HG03342 (cell line): ENCODE measurements around the gene SARM1.

Experiments
- ATAC-seq: cut with Tn5 transposase; IDR thresholded peaks from one replicate; pipeline ENCODE4 v1.9.1; 2021; ENCODE audit warnings: mild to moderate bottlenecking, moderate library complexity; ENCODE audit not compliant: unreplicated experiment

SARM1 gene

GRCh38 chr17:28340374-28340773, 31.1 kb upstream of the SARM1 start:
- ATAC-seq, result no peak

DNA sequence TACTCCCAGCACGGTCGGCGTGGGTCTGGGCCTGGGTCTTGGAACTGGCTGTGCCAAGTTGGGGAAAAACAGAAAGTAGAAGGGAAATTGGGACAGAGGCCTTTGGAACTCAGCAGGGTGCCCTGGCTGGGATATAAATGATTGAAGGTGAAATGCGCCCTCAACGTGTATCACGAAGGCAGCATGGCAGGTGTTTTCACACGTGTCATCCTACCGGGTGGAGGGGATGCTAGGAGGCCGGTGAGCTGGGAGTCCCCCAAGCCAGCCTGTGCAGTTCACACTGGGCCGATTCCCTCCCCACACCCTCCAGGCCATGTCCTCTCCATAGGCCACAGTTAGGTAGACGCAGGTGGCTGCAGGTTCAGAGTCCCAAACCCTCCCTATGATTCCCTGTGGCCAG, 30.0 kb upstream of the SARM1 start:
- ATAC-seq, result no peak

DNA sequence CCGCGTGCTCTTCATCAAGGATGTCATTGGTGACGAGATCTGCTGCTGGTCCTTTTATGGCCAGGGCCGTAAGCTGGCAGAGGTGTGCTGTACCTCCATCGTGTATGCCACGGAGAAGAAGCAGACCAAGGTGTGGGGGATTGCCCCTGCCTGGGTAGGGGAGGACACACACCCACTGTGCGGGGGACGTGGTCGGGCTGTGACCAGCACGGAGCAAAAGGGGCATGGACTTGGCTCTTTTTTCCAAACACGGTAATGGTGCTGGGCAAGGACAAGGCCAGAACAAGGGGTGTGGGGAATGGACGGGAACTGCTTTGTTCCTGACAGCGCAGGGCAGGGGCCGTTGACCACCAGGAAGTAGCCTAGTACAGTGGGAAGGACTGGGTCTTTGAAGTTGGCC, 29.2 kb upstream of the SARM1 start:
- ATAC-seq, result no peak

DNA sequence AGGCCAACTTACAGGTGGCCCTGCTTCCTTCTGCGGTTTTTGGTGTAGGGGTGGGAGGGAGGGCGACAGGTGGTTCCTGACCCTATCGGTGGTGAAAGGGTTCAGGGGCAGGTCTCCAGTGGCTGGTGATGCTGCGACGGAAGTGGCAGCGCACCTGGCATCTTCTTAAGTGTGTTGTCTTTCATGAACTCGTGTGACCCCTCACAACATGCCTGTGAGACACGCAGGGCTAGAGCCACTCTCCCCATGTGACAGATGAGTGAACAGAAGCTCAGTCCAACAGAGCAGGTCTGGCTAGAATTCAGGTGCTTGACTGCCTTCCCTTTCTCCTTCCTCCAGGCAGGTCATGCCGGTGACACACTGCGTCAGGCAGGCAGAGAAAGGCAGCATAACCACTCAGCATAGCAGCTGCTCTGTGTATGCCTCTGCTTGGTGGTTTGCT, 28.0 kb upstream of the SARM1 start:
- ATAC-seq, result no peak

DNA sequence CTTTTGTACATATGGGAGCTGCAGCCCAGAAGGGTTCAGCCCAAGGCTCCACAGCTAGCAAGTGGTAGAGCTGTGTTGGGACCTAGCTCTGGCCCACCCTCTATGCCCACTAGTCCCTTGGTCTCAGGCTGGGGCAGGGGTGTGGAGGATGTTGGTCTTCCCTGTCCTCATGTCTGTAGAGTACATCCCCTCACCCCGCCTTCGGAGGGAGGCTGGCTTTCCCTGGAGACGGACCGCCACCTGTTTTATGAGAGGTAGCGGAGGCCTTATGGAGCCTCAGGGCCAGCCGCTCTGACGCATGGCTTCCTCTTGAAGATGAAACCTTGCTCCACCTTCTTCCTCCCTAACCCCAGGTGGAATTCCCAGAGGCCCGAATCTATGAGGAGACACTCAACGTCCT, 27.5 kb upstream of the SARM1 start:
- ATAC-seq, result no peak

- ATAC-seq, result no peak
Observed at GRCh38 chr17:28344435-28344901, 27.0 kb upstream of the SARM1 start.

DNA sequence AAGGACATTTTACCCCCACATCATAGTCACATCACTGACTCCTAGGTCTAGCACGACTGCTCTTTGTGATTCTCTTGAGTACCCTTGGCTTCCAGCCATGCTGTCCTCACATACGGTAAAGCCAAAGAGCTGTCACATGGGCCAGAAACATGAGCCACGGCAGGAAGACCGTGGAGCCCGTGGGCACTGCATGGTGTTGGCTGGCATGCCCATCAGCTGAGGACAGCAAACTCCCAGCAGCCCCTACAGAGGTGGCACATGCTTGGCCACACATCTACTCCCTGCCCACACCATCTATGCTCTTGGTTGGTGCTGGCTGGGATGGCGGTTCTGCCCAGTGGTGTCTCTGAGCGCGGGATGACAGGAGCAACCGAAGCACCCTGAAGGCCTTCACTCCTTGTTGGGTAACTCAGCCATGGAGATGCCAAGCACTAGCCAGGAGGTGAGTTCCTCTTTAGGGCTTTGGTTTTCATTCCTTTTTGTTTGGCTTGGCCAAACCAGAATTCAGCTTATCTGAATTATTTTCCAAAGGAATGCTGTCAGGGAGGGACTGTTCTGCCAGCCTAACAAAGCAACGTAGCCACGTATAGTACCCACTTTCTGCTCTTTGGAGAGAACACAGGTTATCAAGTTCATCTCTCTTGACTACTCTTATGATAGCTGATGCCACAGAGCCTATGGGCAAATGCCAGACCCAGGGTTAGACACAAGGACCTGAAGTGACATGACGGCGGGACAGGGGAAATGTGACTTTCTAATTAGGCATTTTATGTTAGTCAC, 25.9 kb upstream of the SARM1 start:
- no peak for ATAC-seq

- ATAC-seq, result no peak
Observed at GRCh38 chr17:28346199-28346580, 25.3 kb upstream of the SARM1 start.

DNA sequence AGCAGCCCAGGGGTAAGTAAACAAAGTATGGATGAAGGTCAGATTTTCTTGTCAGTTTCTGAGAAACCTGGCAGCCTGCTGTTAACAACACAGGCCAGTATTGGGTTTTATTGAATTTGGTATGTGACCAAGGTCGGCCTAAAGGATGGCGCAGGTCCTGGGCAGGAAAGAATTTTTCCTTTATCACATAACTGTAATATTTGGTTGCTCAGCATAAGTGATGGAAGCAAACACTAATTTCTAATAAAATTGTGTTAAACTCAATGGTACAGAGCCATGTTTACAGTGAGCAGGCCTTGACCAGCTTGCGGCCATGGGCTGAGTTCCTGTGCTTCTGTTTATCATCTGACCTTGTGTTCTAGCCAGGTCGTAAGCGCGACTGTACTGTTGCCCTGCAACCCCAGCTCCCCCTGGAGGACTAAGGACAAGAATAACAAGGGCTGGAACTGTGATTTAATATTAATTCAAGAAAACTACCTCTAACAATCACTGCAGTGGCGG, 24.7 kb upstream of the SARM1 start:
- no peak for ATAC-seq

GRCh38 chr17:28347261-28347891, 24.1 kb upstream of the SARM1 start:
- ATAC-seq, result no peak

DNA sequence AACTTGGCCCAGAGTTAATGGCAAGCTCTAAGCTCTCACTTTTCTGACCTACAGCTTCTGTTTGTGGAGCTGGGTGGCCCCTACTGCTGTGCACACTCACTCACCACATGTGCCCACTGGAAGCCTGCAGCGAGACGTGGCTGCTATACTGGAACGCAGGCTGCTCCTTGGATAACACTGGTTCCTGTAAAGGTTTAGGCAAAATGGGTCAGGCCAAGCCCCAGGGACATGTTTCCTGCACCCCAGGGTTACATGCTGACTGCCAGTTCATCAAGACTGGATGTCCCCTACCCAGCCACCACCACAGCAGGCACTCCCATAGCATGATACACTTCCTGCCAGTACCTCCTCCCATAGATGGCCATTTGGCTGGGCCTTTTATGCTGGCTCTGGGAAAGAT, 22.5 kb upstream of the SARM1 start:
- no peak for ATAC-seq

DNA sequence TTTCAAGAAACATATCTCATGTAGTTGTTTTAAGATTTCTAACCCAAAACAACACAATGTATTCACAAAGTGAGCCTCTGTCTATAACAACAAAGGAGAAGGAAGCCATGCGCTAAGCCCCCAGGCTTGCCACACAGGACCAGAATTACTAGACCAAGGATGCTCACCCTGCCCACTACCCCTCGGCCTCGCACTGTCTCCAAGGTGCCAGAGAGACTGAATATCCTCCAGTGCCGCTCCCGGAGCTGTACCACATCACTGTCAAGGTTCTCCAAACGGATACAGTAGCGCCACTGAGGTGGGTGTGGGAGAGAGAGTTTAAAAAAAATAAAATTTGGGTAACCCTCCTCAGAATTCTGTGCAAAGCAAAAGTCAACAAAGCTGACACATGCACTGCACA, 21.2 kb upstream of the SARM1 start:
- ATAC-seq, result no peak

- peak; percentile 95 for ATAC-seq
Observed at GRCh38 chr17:28357061-28357900, 14.2 kb upstream of the SARM1 start, which contains the start of gene POLDIP2. TSS of gene POLDIP2 (minus strand) at chr17:28357527. CDS start at chr17:28357448, 79 bp downstream.

DNA sequence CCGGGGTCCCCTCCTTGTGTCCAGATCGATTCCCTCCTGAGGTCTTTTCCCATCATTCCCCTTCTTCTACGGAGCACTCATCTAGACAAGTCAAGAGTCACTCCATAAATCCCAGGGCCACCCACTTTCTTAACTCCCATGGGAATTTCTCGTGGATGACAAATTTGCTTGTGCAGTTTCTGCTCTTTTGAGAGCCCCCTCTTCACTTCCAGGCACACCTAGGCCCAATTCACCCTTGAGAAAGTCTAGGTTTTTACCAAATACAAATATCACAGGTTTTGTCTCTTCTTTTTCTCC, 13.6 kb upstream of the SARM1 start:
- no peak for ATAC-seq

- no peak for ATAC-seq
Observed at GRCh38 chr17:28363186-28363585, 8.3 kb upstream of the SARM1 start.

- ATAC-seq, result no peak
Observed at GRCh38 chr17:28363776-28364650, 7.5 kb upstream of the SARM1 start.

DNA sequence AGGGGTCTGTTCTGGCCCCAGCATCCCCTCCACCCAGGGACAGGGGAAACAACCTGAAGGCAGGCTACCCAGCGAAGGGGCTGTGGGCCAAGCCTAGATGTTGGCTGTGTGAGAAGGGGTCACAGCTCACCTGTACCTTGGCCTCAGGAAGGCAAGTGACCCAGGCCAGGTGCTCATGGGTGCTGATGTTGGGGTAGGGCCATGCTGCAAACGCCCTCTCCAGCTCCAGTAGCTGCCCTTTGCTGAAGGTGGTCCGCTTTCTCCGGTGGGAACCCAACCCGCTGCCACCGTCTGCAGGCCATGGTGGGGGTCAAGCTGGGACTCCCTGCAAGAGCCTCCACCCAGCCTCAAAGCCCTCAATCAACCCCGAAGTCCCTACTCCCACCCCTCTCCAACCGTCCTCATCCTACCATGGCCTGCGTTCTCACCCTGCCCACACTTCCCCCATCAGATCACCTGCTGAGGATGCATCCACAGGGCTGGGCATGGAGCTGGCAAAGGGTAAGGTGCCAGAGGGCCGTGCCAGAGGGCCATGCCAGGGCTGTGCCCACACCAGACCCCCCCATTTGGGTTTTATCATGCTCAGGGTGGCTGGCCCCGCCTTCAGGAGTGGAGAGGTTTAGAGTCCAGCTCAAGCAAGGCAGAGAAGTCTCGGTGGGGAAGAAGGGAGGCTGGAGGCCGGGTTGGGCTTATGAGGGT, 6.7 kb upstream of the SARM1 start, which contains the start of gene SEBOX:
SEBOX (minus strand) TSS at position 535 of the 699 bp plus-strand sequence; CDS start at position 487, 48 bp downstream.
- no peak for ATAC-seq

- no peak for ATAC-seq
Observed at GRCh38 chr17:28365487-28365886, 6.0 kb upstream of the SARM1 start.

DNA sequence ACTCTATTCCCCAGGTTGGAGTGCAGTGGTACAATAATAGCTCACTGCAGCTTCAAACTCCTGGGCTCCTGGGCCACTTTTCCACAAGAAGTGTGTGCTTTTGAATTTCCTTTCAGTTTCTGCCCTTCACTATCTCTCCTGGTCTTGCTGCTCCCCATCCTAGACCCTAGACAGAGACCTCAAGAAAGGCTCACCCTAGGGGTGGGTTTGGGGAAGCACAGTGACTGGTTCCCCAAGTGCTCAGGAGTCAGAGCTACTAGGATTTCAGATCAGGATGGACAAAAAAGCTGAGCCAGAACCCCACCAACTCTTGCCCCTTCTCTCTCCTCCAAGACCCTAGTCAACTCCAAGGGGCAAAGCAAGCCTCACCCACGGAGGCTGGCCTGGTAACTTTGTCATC, 4.9 kb upstream of the SARM1 start:
- ATAC-seq, result no peak
